Measurements from ENCODE around the gene LRRC14B. TPM values are rescaled to one million over a fixed set of nuclear protein-coding genes. Genes with fewer than 3 reads are reported as not detected.

LRRC14B gene
- not detected in 5 replicates for total RNA-seq (2022; extraction: Qiagen RNA extraction; ENCODE audit: low read depth)

GRCh38 chr5:191036-191948, at the start of gene LRRC14B:
Gene LRRC14B, plus strand, starts transcription at chr5:191495. Its CDS starts 44 bp downstream, at chr5:191539.

GRCh38 chr5:217494-218456, 26.5 kb downstream of the LRRC14B start, which contains the start of the genes CCDC127 and SDHA:
Gene CCDC127, minus strand, starts transcription at chr5:218153. Its CDS starts 1,304 bp downstream, at chr5:216849.
Gene SDHA, plus strand, starts transcription at chr5:218320. Its CDS starts 36 bp downstream, at chr5:218356.

Other genes starting within 250 kb of the LRRC14B start
- gene PLEKHG4B, start 99.3 kb upstream of the LRRC14B start, total RNA-seq (2022; extraction: Qiagen RNA extraction; ENCODE audit: low read depth) = 0.56 to 1.0 TPM (median 0.96 TPM) in 5 replicates
- gene CCDC127, start 26.7 kb downstream of the LRRC14B start, total RNA-seq (2022; extraction: Qiagen RNA extraction; ENCODE audit: low read depth) = 5.4 to 7.7 TPM (median 6.1 TPM) in 5 replicates
- gene SDHA, start 26.8 kb downstream of the LRRC14B start, total RNA-seq (2022; extraction: Qiagen RNA extraction; ENCODE audit: low read depth) = 104 to 125 TPM (median 119 TPM) in 5 replicates
- 156 to 216 TPM (median 185 TPM) in 5 replicates for gene PDCD6, start 80.2 kb downstream of the LRRC14B start, total RNA-seq (2022; extraction: Qiagen RNA extraction; ENCODE audit: low read depth)
- 2.5 to 3.8 TPM (median 2.8 TPM) in 5 replicates for gene AHRR, start 130.2 kb downstream of the LRRC14B start, total RNA-seq (2022; extraction: Qiagen RNA extraction; ENCODE audit: low read depth)